Smooth muscle cell (in vitro differentiated cells): ENCODE results near the gene C12orf76. TPM values are rescaled to one million over a fixed set of nuclear protein-coding genes. Genes with fewer than 3 reads are reported as not detected.

ENCODE experiments used
- DNase-seq: peaks from one replicate; lab custom pipeline; 2025; ENCODE audit not compliant: unreplicated experiment; lab: John Stamatoyannopoulos, UW
- H2AFZ ChIP-seq: fragments of 200-600 bp; sonication (generic); 2 replicates; pipeline ENCODE4 v1.6.0; 2016; ENCODE audit warnings: antibody characterized with exemption, low read depth, mild to moderate bottlenecking
- H3F3A ChIP-seq: fragments of 200-600 bp; sonication (generic); 2 replicates; pipeline ENCODE4 v1.6.0; 2017; ENCODE audit warnings: antibody characterized with exemption, low read depth
- H3K27ac ChIP-seq: fragments of 200-600 bp; sonication (generic); 2 replicates; pipeline ENCODE4 v1.5.1; 2016; ENCODE audit warnings: low read depth, mild to moderate bottlenecking
- H3K27me3 ChIP-seq: fragments of 200-600 bp; sonication (generic); 2 replicates; pipeline ENCODE4 v1.6.1; 2016; ENCODE audit warnings: low read depth, mild to moderate bottlenecking
- H3K36me3 ChIP-seq: fragments of 200-600 bp; sonication (generic); 2 replicates; pipeline ENCODE4 v1.5.1; 2016; ENCODE audit warnings: low read depth
- H3K4me1 ChIP-seq: fragments of 200-600 bp; sonication (generic); 2 replicates; pipeline ENCODE4 v1.5.1; 2016; ENCODE audit warnings: low read depth
- H3K4me2 ChIP-seq: fragments of 200-600 bp; sonication (generic); 2 replicates; pipeline ENCODE4 v1.6.0; 2016; ENCODE audit warnings: mild to moderate bottlenecking
- H3K4me3 ChIP-seq: fragments of 200-600 bp; sonication (generic); 2 replicates; pipeline ENCODE4 v1.5.1; 2016; ENCODE audit warnings: mild to moderate bottlenecking
- H3K79me2 ChIP-seq: fragments of 200-600 bp; sonication (generic); 2 replicates; pipeline ENCODE4 v1.6.0; 2016; ENCODE audit warnings: low read depth, mild to moderate bottlenecking
- H3K9ac ChIP-seq: fragments of 200-600 bp; sonication (generic); 2 replicates; pipeline ENCODE4 v1.6.0; 2016; ENCODE audit warnings: low read depth
- H3K9me3 ChIP-seq: fragments of 200-600 bp; sonication (generic); replicated peaks from 2 replicates; pipeline ENCODE4 v1.5.1; 2016; ENCODE audit warnings: low read depth
- H4K20me1 ChIP-seq: fragments of 200-600 bp; sonication (generic); 2 replicates; pipeline ENCODE4 v1.6.0; 2016; ENCODE audit warnings: low read depth
- WGBS: methylation state at CpG from one replicate; pipeline ENCODE4 v1.1.7; 2016; ENCODE audit warnings: low lambda C conversion rate; 5-methylcytosine and 5-hydroxymethylcytosine counted together
- polyA plus RNA-seq: library from polyadenylated mRNA; unstranded; fragments of >200 nt; fragmentation: Nextera tagmentation; extraction: Ambion mirVana; gene quantifications from 2 replicates; pipeline ENCODE4 v1.2.1, GENCODE V29; 2016
- total RNA-seq: library from RNA; depleted of rRNA; stranded (reverse); fragments of >200 nt; gene quantifications from 2 replicates; pipeline ENCODE4 v1.2.3, GENCODE V29; 2014
- TF ChIP-seq, protein P1 (sequence below): fragments of 200-600 bp; sonication (generic); IDR thresholded peaks from 2 replicates; pipeline ENCODE4 v1.5.1; 2017; ENCODE audit warnings: borderline replicate concordance, mild to moderate bottlenecking, antibody characterized with exemption; ENCODE audit not compliant: insufficient read depth, poor library complexity, severe bottlenecking

C12orf76 gene
- total and polyA plus RNA-seq, 2 experiments from 2014 or later: 10.0 to 12.0 TPM

DNA sequence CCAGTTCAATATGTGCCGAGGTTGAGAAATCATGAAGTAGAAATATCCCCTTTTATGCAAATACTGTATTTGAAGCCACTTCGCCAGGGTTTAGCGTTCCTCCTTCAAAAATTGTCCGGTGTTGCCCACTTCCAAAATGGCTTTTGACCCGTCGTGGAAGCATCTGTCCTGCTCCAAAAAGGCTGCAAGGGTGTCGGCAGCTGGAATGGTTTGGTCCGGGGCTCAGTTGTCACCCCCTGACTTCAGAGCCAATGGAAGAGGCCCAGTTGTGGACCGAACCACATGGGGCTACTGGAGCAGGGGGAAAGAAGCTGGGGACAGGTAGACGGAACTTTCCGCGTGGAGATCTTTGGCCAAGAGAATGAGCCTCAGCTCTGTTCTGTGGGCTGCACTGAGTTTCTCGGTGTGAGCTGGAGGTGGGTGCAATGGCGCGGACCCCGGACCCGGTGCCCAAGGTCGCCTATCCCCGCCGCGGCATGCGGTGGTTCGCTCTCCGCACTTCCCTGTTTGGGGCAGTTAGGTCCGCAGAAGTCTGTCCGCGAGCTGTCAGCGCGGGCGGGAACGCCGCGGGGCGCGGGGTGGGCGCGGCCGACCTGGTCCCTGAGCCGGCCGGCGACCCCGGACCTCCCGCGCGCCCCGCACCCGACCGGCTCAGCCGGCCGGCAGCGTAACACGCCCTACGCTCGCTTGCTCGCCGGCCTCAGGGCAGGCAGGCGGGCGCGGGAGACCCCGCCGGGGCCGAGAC, 49.2 kb downstream of the C12orf76 start, which contains the start of gene ANKRD13A:
Gene ANKRD13A (plus strand): TSS at position 527 of the 745 bp plus-strand sequence. CDS start 259 bp downstream, outside the sequence.
- 3% methylated on average over 38 of the region's 62 CpGs for WGBS
- peak within 1 kb of the TSS; percentile 63 for H3K27ac ChIP-seq
- TF ChIP-seq, protein P1, sequence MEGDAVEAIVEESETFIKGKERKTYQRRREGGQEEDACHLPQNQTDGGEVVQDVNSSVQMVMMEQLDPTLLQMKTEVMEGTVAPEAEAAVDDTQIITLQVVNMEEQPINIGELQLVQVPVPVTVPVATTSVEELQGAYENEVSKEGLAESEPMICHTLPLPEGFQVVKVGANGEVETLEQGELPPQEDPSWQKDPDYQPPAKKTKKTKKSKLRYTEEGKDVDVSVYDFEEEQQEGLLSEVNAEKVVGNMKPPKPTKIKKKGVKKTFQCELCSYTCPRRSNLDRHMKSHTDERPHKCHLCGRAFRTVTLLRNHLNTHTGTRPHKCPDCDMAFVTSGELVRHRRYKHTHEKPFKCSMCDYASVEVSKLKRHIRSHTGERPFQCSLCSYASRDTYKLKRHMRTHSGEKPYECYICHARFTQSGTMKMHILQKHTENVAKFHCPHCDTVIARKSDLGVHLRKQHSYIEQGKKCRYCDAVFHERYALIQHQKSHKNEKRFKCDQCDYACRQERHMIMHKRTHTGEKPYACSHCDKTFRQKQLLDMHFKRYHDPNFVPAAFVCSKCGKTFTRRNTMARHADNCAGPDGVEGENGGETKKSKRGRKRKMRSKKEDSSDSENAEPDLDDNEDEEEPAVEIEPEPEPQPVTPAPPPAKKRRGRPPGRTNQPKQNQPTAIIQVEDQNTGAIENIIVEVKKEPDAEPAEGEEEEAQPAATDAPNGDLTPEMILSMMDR: no peak

DNA sequence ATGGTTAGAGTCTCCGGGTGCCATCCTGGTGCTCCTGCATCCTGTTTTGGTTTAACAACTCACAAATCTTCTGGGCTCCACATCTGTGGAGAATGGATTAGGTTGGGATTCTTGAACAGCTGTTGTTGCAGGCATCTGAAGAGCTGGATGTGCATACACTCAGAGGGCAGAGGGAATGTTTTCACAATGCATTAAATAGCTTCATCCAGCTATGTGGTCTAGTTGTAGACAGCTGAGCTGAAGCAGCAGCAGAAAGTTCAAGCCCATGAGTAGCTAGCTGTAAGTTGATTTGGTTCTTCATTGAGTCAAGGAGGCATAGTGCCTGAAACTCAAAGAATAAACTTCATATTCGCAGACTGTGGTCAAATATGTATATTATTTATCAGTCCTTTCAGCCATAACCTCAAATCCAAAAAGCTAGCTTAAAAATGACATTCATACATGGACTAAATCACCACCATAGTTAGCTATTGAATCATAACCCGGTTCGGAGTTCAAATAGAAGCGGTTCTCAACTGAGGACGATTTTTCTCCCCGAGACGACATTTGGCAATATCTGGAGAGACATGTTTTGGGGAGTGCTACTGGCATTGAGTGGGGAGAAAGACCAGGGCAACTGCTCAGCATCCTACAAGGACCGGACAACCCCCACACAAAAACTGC, 50.0 kb downstream of the C12orf76 start:
- Histone ChIP-seq H3K9ac (no peak overlapping the region), H3K79me2 (peaks cover 28% of the 10 kb centered on the region), H3K9me3 (no peaks in the 10 kb centered on the region), H2AFZ (peak overlapping the region; percentile 74), H4K20me1 (peaks cover 22% of the 10 kb centered on the region), H3K36me3 (no peaks in the 10 kb centered on the region), H3K27ac (no peak overlapping the region), H3K4me2 (peak overlapping the region; percentile 99), H3F3A (peaks cover 4% of the 10 kb centered on the region), H3K4me3 (peak overlapping the region; percentile 87), H3K4me1 (peaks cover 21% of the 10 kb centered on the region), H3K27me3 (no peaks in the 10 kb centered on the region)
- TF ChIP-seq, protein P1: no peak
- DNase-seq: no peak
- 76% methylated on average over 9 of the region's 9 CpGs for WGBS

More for the DNA sequence above, 49.2 kb downstream of the C12orf76 start, which contains the start of gene ANKRD13A:
- Histone ChIP-seq H3K36me3 (no peaks in the 10 kb centered on the region), H3K4me1 (peaks cover 21% of the 10 kb centered on the region), H3K27me3 (no peaks in the 10 kb centered on the region), H2AFZ (peak within 1 kb of the TSS; percentile 76), H3K79me2 (peaks cover 21% of the 10 kb centered on the region), H3F3A (peaks cover 4% of the 10 kb centered on the region), H3K4me3 (peak within 1 kb of the TSS; percentile 87), H3K4me2 (peak within 1 kb of the TSS; percentile 99), H3K9me3 (no peaks in the 10 kb centered on the region), H3K9ac (peak within 1 kb of the TSS; percentile 97), H4K20me1 (peaks cover 16% of the 10 kb centered on the region)
- peak; percentile 67 for DNase-seq

DNA sequence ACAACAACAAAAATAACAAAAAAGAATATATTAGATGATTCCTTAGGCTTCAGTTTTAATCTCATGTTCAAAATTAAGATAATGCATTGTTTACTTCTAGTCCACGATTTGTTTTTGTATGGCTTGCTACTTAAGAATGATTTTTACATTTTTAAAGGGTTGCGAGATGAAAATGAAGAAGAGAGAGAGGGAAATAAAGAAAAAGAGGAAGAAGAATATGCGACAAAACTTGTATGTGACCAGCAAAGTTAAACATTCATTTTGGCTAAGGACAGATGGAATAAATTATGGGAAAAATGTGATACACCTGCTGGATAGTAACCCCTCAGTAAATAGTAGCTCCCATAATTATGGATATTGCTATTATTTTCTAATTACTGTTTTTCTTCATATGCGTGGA, 50.9 kb downstream of the C12orf76 start:
- no peak overlapping the region for H3K4me2 ChIP-seq
- peaks cover 32% of the 10 kb centered on the region for H4K20me1 ChIP-seq
- H3K27ac ChIP-seq: no peak overlapping the region
- no peaks in the 10 kb centered on the region for H3K27me3 ChIP-seq
- H3F3A ChIP-seq: peaks cover 4% of the 10 kb centered on the region
- WGBS: 96% methylated on average over 4 of the region's 4 CpGs
- H3K4me1 ChIP-seq: peaks cover 21% of the 10 kb centered on the region
- H3K4me3 ChIP-seq: no peak overlapping the region
- peaks cover 37% of the 10 kb centered on the region for H3K79me2 ChIP-seq
- DNase-seq: no peak
- H3K9ac ChIP-seq: no peak overlapping the region
- no peaks in the 10 kb centered on the region for H3K36me3 ChIP-seq
- H2AFZ ChIP-seq: no peak overlapping the region
- TF ChIP-seq, protein P1: no peak
- no peaks in the 10 kb centered on the region for H3K9me3 ChIP-seq
